ENCODE data around the gene BST1.

BST1 gene, protein sequence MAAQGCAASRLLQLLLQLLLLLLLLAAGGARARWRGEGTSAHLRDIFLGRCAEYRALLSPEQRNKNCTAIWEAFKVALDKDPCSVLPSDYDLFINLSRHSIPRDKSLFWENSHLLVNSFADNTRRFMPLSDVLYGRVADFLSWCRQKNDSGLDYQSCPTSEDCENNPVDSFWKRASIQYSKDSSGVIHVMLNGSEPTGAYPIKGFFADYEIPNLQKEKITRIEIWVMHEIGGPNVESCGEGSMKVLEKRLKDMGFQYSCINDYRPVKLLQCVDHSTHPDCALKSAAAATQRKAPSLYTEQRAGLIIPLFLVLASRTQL

GRCh38 chr4:15702941-15703403 lies at the start of gene BST1:
Gene BST1, plus strand, starts transcription at chr4:15703065. Its CDS starts 80 bp downstream, at chr4:15703145.
- DNase-seq, result no peak

DNA sequence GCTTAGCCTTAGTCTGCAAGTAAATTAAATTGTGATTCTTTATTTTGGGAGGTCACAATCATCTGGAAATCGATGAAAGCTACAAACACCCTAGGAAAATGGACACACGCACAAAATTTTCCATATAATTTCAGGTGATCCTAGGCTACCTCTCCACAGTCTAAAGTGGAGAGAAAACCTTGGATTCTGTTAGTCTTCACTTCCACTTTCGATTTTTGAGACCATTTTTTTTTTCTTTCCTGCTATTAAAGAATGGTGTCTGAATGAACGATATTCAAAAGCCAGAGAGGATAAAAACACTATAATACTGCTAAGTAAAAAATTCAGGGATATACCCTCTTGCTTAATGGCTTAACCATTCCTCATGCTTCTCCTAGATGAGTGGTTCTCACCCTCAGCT lies 49.4 kb upstream of the BST1 start:
- DNase-seq, result no peak

DNA sequence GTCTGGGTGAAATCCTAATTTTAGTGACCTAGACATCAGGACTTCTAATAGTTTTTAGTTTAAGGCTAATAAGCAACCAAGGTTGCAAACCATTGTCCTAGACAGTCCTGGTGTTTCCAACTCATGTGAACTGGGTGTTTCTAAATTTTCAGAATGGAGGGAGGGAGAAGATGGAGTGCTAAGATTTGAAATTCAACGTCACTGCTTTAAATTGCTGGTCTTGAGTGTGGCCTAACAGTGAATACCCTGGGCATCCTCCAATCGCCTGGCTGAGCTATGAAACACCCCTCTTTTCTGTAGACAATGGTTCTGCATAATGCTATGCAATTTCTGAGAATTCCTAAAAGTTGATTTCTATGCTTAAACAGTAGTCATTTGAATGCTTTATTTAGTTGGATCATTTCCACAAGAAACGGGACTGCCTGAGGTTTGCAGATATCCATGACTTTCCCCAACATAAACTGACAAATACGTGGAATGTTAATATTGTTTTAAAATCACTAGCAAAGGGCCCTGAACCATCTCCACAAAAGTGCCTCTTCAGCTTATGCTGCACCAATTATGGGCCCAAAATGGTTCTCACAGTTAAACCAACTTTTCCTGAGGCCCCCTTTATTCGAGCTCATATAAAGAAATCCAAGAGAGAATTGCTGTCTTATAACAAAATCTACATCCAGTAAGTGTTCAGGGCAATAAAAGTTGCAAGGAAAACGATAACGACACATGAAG lies 48.8 kb upstream of the BST1 start:
- no peak for DNase-seq

DNA sequence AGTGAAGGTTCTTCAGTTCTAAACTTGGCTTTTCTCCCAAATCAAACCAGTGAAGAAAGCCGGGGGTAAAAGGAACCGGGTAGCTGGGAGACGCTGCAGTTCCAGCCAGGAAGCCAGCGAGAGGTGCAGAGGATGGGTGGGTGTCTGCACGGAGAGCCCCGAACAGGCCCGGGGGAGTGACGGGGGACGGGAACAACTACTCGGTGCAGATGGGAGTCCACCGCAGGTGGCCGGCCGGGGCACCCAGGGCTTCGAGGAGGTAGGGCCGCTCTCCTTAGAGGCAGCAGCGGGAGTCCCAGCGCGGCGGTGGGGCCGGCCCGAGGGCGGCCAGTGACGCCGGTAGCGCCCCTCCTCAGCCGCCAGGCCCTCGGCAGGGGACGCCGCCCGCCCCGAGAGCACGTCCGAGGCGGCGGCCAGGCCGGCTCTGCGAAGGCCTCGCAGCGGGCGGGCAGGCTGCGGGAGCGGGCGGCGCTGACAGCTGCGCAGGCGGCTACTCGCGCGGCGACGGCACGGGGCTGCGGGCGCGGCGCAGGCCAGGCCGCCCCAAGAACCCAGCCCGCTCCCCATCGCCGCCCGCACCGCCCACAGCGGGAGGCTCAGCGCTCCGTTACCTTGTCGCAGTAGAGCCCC lies 48.2 kb upstream of the BST1 start:
- no peak for DNase-seq

GRCh38 chr4:15655223-15656037 lies 47.4 kb upstream of the BST1 start, which contains the start of gene FBXL5:
Gene FBXL5, minus strand, starts transcription at chr4:15655357. Its CDS starts 70 bp downstream, at chr4:15655287.
- peak; percentile 28 for DNase-seq

DNA sequence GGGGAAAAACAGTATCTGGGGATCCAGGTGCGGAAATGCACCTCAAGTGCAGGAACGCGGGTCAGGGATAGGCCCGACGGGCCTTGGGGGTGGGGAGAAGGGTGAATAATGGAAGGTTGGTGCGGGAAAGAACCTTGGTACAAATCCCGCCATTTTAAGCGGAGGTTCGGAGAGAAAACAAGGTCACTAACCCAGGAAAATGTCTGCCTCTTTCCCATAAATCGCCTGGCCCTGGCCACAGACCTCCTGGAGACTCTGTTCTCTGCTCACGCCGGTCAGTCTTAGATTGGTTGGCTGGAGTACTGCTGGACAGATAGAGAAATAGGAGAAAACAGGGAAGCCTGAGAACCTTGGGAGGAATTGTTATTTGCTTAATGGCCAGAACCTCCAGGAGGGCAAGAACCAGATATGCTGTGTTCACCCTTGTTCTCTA lies 46.8 kb upstream of the BST1 start:
- no peak for DNase-seq

- DNase-seq, result no peak
Observed at GRCh38 chr4:15657366-15657765, 45.5 kb upstream of the BST1 start.

- DNase-seq, result no peak
Observed at GRCh38 chr4:15658136-15658770, 44.6 kb upstream of the BST1 start.

GRCh38 chr4:15658781-15659180 lies 44.1 kb upstream of the BST1 start:
- no peak for DNase-seq

- no peak for DNase-seq
Observed at GRCh38 chr4:15659768-15660570, 42.9 kb upstream of the BST1 start.

DNA sequence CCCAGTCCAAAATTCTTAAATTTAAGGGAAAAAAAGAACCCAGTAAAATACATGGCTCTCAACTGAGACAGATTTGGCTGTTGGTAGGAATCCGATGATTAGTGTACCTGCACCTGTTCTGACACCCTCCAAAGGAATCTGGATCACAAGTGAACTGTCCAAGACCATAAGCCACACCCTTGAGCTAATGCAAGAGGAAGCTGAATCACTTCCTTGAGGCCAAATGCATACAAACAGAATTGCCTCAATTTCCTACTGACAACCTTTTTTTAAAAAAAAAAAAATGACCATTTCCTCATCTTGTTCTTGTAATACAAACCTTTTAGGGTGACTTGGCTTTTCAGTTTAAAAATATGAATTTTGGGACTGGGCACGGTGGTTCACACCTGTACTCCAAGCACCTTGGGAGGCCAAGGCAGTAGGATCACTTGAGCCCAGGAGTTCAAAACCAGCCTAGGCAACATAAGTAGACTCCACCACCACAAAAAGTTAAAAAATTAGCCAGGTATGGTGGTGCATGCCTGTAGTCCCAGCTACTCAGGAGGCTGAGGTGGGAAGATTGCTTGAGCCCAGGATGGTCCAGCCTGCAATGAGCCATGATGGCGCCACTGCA lies 37.0 kb upstream of the BST1 start:
- no peak for DNase-seq

DNA sequence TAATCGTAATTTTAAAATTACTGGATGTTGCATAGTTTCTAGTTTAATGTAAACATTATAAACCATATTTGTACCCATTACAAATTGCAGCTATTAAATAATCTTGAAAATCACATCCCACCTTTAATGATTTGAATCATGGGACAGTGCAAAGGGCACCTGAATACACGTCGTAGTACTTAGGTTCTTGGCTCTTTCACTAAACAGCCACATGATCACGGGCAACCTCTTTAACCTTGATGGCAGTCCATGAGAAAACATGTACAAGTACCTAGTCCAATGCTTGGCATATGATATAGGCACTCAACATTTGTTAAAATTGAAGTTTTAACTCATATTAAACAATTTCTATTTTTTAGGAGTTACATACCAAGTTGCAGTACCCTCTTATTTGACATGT lies 35.9 kb upstream of the BST1 start:
- no peak for DNase-seq

DNA sequence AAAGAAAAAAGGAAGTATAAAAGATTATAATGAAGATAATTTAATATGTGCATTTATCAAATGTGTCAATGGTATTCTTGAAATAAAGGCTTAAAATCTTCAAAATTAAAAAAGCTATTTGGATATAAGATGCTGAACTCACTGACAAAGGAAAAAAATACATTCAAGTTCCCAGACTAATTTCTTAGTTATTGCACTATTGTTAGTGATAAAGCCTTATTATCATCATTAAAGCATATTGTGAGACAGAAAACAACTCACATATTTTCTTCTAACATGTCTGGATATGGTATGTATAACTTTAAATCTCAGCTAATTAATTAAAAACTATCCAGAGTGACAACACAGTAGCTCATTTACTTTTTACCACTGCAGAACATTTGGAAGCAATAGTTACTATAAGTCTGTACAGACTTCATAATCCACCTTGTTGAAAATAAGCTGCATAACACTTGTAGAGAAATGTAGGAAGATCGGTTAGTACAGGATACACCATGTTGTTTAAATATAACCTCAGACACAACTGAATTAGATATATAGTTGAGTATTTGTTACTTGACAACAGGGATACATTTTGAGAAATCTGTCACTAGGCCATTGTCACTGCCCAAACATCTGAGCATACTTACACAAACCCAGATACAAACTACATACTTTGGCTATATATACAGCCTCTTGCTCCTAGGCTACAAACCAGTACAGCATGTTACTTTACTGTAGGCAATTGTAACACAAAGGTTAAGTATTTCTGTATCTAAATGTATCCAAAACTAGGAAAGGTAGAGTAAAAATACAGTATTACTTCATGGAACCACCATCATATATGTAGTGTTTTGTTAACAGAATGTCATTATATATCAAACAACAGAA lies 34.1 kb upstream of the BST1 start:
- DNase-seq, result no peak

DNA sequence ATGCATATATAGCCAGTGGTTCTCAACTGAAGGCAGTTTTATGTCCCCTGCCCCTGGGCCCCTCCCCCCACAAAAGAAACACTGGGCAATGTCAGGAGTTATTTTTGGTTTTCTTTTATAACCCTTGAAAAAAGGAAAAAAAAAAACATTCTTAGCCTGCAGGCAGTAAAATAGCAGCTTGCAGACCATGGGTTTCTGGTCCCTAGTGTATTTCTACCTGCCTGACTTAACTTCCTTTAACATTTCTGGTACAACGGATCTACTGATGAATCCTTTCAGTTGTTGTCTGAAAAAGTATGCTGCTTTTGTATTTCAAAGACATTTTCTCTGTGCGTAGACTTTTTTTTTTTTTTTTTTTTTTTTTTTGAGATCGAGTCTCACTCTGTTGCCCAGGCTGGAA lies 32.3 kb upstream of the BST1 start:
- DNase-seq, result no peak

DNA sequence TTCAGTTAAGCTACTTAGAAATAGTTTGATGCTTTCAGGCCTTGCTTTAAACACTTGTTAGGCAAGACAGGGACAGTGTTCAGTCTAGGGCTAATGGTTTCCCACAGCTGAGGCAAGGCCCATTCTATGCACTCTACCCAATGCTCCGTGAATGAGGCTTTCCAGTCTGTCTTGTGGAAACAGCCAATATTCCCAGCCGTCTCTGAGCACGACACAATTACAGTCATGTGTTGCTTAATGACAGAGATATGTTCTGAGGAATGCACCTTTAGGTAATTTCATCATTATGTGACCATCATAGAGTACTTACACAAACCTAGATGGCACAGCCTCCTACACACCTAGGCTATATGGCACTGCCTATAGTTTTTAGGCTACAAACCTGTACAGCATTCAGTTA lies 30.8 kb upstream of the BST1 start:
- no peak for DNase-seq

DNA sequence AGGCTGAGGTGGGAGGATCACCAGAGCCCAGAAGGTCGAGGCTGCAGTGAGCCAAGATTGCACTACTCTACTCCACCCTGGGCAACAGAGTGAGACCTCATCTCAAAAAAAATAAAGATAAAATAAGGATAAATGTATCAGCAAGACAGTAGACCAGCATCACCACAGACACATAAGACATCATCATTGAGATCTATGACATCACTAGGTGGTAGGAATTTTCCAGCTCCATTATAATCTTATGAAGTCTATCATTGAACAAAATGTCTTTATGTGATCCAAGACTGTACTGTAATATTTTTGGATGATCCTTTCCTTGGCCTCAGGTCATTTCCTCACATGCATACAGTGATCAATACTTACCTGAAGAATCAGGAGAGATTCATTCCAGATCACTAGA lies 29.5 kb upstream of the BST1 start:
- DNase-seq, result no peak

DNA sequence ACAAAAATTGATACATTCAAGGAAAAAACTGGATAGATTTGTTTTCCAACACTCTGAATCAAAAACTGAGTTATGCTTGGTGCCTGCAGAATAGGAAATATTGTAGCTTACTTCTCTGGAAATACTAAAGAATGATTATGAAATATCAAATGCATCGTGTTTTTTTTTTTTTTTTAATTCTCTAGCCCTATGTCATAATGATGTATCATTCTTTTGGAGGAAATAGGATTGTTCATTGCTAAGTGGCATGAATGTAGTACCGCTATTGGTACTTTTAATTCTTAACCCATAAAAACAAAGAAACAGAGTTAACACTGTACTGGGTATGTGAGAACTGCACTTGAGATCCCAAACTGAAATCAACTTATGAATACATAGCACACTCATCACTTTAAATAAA lies 28.8 kb upstream of the BST1 start:
- DNase-seq, result no peak

DNA sequence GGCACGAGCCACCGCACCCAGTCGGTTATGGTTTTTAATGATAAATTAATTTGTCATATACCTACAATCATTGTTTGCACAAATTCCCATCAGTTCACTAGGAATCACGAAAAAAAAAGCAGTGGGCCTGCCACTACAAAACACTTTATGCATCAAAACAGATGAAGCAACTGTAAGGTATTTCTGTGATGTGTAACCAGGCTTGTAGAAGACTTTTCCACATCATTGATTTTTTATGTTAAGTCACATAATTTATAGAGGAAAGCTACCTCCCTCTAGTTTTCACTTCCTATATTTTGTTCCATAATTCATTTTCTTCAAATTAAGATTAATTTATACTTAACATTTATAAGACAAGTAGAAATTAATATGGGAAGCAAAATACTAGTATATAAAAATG lies 27.9 kb upstream of the BST1 start:
- DNase-seq, result no peak

GRCh38 chr4:15675356-15675755 lies 27.5 kb upstream of the BST1 start:
- no peak for DNase-seq

DNA sequence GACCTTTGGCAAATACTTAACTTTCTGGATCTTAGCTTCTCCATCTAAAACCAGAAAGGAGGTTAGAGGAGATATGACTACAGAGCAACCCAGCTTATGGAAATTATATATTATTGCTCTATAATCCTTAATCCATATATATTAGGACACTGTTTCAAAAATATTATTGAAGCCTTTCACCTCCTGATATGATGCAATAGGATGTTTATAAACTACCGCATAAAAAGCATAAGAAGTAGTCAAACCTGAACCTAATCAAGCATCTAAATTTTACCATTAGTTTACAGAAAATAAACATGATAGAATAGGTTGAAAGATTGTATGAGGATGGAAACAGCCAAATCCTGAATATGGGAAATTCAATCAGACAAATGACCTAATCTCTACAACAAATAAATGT lies 26.8 kb upstream of the BST1 start:
- no peak for DNase-seq

Measured in DMS 273 treated with DMSO at 0.1 percent for 48 hours (cell line).